ENCODE results near the gene INHBE. TPM values are rescaled to one million over a fixed set of nuclear protein-coding genes. Genes with fewer than 3 reads are reported as not detected.

INHBE gene
- total RNA-seq, 1 experiment from 2014 or later = 5.0 TPM

DNA sequence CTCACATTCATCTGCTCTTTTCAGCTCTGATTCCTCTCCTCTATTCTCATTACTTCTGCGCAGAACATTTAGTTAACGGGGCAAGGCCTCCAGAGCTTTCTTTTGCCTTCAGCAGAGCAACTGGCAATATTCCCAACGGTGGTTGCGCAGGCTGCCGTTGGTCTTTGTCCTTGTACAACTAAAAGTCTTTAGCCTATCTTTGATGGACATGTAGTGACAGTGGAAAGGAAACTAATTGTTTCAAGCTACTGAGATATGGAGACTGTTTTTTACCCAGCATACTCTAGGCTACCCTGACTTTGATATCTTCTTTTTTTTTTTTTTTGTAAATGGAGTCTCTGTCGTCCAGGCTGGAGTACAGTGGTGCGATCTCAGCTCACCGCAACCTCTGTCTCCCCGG, 36.9 kb upstream of the INHBE start:
- TF ChIP-seq, protein P1, sequence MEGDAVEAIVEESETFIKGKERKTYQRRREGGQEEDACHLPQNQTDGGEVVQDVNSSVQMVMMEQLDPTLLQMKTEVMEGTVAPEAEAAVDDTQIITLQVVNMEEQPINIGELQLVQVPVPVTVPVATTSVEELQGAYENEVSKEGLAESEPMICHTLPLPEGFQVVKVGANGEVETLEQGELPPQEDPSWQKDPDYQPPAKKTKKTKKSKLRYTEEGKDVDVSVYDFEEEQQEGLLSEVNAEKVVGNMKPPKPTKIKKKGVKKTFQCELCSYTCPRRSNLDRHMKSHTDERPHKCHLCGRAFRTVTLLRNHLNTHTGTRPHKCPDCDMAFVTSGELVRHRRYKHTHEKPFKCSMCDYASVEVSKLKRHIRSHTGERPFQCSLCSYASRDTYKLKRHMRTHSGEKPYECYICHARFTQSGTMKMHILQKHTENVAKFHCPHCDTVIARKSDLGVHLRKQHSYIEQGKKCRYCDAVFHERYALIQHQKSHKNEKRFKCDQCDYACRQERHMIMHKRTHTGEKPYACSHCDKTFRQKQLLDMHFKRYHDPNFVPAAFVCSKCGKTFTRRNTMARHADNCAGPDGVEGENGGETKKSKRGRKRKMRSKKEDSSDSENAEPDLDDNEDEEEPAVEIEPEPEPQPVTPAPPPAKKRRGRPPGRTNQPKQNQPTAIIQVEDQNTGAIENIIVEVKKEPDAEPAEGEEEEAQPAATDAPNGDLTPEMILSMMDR (IDR thresholded peaks at IDR 0.05) = no peak
- TF ChIP-seq CREM (CRISPR knock-in tag; IDR thresholded peaks at IDR 0.05) (no peak), ZNF671 (CRISPR knock-in tag; IDR thresholded peaks at IDR 0.05) (no peak), ELF4 (CRISPR knock-in tag; IDR thresholded peaks at IDR 0.05; ENCODE audit: low read depth) (no peak), NFATC4 (CRISPR knock-in tag; IDR thresholded peaks at IDR 0.05) (no peak), ZNF263 (CRISPR knock-in tag; IDR thresholded peaks at IDR 0.05; ENCODE audit: low read depth) (no peak), OVOL2 (CRISPR knock-in tag; IDR thresholded peaks at IDR 0.05; ENCODE audit: borderline replicate concordance) (no peak), CREB1 (CRISPR knock-in tag; IDR thresholded peaks at IDR 0.05) (no peak), ZNF138 (CRISPR knock-in tag; conservative IDR thresholded peaks at IDR 0.05) (no peak), SP1 (CRISPR knock-in tag; conservative IDR thresholded peaks at IDR 0.05) (no peak), TP53 (CRISPR knock-in tag; IDR thresholded peaks at IDR 0.05) (no peak), NR1H2 (CRISPR knock-in tag; IDR thresholded peaks at IDR 0.05) (no peak)
- TF ChIP-seq, protein P2, sequence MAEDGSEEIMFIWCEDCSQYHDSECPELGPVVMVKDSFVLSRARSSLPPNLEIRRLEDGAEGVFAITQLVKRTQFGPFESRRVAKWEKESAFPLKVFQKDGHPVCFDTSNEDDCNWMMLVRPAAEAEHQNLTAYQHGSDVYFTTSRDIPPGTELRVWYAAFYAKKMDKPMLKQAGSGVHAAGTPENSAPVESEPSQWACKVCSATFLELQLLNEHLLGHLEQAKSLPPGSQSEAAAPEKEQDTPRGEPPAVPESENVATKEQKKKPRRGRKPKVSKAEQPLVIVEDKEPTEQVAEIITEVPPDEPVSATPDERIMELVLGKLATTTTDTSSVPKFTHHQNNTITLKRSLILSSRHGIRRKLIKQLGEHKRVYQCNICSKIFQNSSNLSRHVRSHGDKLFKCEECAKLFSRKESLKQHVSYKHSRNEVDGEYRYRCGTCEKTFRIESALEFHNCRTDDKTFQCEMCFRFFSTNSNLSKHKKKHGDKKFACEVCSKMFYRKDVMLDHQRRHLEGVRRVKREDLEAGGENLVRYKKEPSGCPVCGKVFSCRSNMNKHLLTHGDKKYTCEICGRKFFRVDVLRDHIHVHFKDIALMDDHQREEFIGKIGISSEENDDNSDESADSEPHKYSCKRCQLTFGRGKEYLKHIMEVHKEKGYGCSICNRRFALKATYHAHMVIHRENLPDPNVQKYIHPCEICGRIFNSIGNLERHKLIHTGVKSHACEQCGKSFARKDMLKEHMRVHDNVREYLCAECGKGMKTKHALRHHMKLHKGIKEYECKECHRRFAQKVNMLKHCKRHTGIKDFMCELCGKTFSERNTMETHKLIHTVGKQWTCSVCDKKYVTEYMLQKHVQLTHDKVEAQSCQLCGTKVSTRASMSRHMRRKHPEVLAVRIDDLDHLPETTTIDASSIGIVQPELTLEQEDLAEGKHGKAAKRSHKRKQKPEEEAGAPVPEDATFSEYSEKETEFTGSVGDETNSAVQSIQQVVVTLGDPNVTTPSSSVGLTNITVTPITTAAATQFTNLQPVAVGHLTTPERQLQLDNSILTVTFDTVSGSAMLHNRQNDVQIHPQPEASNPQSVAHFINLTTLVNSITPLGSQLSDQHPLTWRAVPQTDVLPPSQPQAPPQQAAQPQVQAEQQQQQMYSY (CRISPR knock-in tag; IDR thresholded peaks at IDR 0.05) = no peak
- TF ChIP-seq, protein P3, sequence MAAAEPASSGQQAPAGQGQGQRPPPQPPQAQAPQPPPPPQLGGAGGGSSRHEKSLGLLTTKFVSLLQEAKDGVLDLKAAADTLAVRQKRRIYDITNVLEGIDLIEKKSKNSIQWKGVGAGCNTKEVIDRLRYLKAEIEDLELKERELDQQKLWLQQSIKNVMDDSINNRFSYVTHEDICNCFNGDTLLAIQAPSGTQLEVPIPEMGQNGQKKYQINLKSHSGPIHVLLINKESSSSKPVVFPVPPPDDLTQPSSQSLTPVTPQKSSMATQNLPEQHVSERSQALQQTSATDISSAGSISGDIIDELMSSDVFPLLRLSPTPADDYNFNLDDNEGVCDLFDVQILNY (CRISPR knock-in tag; IDR thresholded peaks at IDR 0.05) = no peak
- H3K27me3 Mint-ChIP-seq (ENCODE audit: low read depth) = no peaks in the 10 kb centered on the region
- H3K27ac Mint-ChIP-seq = peak overlapping the region; percentile 30
- H3K4me1 Mint-ChIP-seq = peaks cover 12% of the 10 kb centered on the region
- POLR2A ChIA-PET = interaction anchor here (1.1 kb wide), 1 partner anchor 37 kb away, joined by 6 read pairs; the partner anchor contains the start of gene INHBE
- CTCF ChIA-PET = interaction anchor here (0.6 to 3.1 kb wide), 3 partner anchors 34 to 725 kb away, joined by 3 to 13 read pairs (median 3); no protein-coding TSS in a partner anchor
- ATAC-seq (no peak), DNase-seq (ENCODE audit: low spot score) (no peak)
- H3K9me3 Mint-ChIP-seq = no peaks in the 10 kb centered on the region
- peaks cover 5% of the 10 kb centered on the region; the same call in 1 of the 2 replicates for H3K36me3 Mint-ChIP-seq
- no peak overlapping the region for H3K4me3 Mint-ChIP-seq

DNA sequence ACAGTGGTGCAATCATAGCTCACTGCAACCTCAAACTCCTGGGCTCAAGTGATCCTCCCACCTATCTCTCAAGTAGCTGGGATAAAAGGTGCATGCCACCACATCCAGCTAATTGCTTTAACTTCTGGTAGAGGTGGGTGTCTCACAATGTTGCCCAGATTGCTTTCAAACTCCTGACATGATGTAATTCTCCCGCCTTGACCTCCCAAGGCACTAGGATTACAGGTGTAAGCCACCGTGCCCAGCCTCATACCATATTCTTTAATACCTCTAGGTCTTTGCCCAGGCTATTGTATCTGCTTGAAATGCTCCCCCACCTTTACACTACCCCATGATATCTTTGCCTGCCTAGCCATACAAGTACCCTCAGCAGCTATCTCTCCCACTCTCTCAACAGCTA, 35.6 kb upstream of the INHBE start:
- ATAC-seq (no peak), DNase-seq (ENCODE audit: low spot score) (no peak)
- Mint-ChIP-seq H3K4me1 (peaks cover 12% of the 10 kb centered on the region), H3K4me3 (no peak overlapping the region), H3K9me3 (no peaks in the 10 kb centered on the region), H3K36me3 (peaks cover 8% of the 10 kb centered on the region), H3K27ac (peak overlapping the region; percentile 24; the same call in 1 of the 2 replicates), H3K27me3 (ENCODE audit: low read depth) (no peaks in the 10 kb centered on the region)
- POLR2A ChIA-PET = interaction anchor here (1.1 kb wide), 1 partner anchor 36 kb away, joined by 6 read pairs; the partner anchor contains the start of gene INHBE
- CTCF ChIA-PET = interaction anchor here (0.6 to 3.1 kb wide), 2 partner anchors 33 to 56 kb away, joined by 4 to 13 read pairs; no protein-coding TSS in a partner anchor
- TF ChIP-seq OVOL2 (CRISPR knock-in tag; IDR thresholded peaks at IDR 0.05; ENCODE audit: borderline replicate concordance) (no peak), NR2C2 (CRISPR knock-in tag; IDR thresholded peaks at IDR 0.05) (no peak), RELA (CRISPR knock-in tag; IDR thresholded peaks at IDR 0.05; ENCODE audit: borderline replicate concordance) (no peak), CBFB (CRISPR knock-in tag; IDR thresholded peaks at IDR 0.05; ENCODE audit: low read depth) (no peak), EMX1 (CRISPR knock-in tag; IDR thresholded peaks at IDR 0.05) (no peak), SMAD3 (CRISPR knock-in tag; IDR thresholded peaks at IDR 0.05; ENCODE audit: borderline replicate concordance) (no peak), ZNF232 (CRISPR knock-in tag; IDR thresholded peaks at IDR 0.05) (no peak), NR3C1 (CRISPR knock-in tag; conservative IDR thresholded peaks at IDR 0.05; ENCODE audit: low read depth) (no peak)
- TF ChIP-seq, protein P4, sequence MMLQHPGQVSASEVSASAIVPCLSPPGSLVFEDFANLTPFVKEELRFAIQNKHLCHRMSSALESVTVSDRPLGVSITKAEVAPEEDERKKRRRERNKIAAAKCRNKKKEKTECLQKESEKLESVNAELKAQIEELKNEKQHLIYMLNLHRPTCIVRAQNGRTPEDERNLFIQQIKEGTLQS (CRISPR knock-in tag; conservative IDR thresholded peaks at IDR 0.05) = no peak
- TF ChIP-seq, protein P5, sequence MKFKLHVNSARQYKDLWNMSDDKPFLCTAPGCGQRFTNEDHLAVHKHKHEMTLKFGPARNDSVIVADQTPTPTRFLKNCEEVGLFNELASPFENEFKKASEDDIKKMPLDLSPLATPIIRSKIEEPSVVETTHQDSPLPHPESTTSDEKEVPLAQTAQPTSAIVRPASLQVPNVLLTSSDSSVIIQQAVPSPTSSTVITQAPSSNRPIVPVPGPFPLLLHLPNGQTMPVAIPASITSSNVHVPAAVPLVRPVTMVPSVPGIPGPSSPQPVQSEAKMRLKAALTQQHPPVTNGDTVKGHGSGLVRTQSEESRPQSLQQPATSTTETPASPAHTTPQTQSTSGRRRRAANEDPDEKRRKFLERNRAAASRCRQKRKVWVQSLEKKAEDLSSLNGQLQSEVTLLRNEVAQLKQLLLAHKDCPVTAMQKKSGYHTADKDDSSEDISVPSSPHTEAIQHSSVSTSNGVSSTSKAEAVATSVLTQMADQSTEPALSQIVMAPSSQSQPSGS (CRISPR knock-in tag; IDR thresholded peaks at IDR 0.05; ENCODE audit: borderline replicate concordance, low read depth) = no peak
- TF ChIP-seq, protein P6, sequence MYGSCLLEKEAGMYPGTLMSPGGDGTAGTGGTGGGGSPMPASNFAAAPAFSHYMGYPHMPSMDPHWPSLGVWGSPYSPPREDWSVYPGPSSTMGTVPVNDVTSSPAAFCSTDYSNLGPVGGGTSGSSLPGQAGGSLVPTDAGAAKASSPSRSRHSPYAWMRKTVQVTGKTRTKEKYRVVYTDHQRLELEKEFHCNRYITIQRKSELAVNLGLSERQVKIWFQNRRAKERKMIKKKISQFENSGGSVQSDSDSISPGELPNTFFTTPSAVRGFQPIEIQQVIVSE (CRISPR knock-in tag; IDR thresholded peaks at IDR 0.05; ENCODE audit: borderline replicate concordance) = no peak
- TF ChIP-seq, protein P7, sequence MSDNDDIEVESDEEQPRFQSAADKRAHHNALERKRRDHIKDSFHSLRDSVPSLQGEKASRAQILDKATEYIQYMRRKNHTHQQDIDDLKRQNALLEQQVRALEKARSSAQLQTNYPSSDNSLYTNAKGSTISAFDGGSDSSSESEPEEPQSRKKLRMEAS (CRISPR knock-in tag; IDR thresholded peaks at IDR 0.05) = no peak
